OCI-LY7 (cell line): ENCODE measurements around the gene CALM3. TPM values are rescaled to one million over a fixed set of nuclear protein-coding genes. Genes with fewer than 3 reads are reported as not detected.

Experiments used
- BruUV-seq: library from RNA; stranded (reverse); fragments of 400-500 nt; replicated peaks from 2 replicates; lab custom pipeline; 2021; lab: Mats Ljungman, UMichigan
- CTCF ChIA-PET: fragments of 300-600 bp; sonication (Branson Sonifier 250); formaldehyde crosslinking; loops from one replicate; lab custom pipeline; 2022; ENCODE audit warnings: antibody characterized with exemption; ENCODE audit not compliant: unreplicated experiment; lab: Charles Lee
- POLR2A ChIA-PET: fragments of 300-600 bp; sonication (Branson Sonifier 250); formaldehyde crosslinking; loops from one replicate; lab custom pipeline; 2022; ENCODE audit warnings: antibody characterized with exemption; lab: Charles Lee
- DNase-seq: peaks from one replicate; pipeline ENCODE4 v3.0.0-alpha.2; 2015; ENCODE audit warnings: low spot score
- H2AFZ ChIP-seq: fragments of 200-600 bp; sonication (generic), shearing (Covaris generic); 2 replicates; pipeline ENCODE4 v1.6.1; 2014; ENCODE audit warnings: mild to moderate bottlenecking, antibody characterized with exemption, low read length, moderate library complexity
- H3K27ac ChIP-seq: fragments of 200-600 bp; sonication (generic); 2 replicates; pipeline ENCODE4 v1.5.1; 2014; ENCODE audit warnings: mixed run types, low read depth, mild to moderate bottlenecking, moderate library complexity, low read length, inconsistent platforms; ENCODE audit not compliant: poor library complexity, severe bottlenecking
- H3K36me3 ChIP-seq: fragments of 200-600 bp; sonication (generic); 2 replicates; pipeline ENCODE4 v1.6.1; 2014; ENCODE audit warnings: mild to moderate bottlenecking, antibody characterized with exemption, low read length, moderate library complexity, mixed read lengths; ENCODE audit not compliant: insufficient read depth
- H3K4me1 ChIP-seq: fragments of 200-600 bp; sonication (generic); 2 replicates; pipeline ENCODE4 v1.5.1; 2014; ENCODE audit warnings: mild to moderate bottlenecking, low read length; ENCODE audit not compliant: insufficient read depth, poor library complexity, severe bottlenecking
- H3K4me2 ChIP-seq: fragments of 200-600 bp; sonication (generic); 2 replicates; pipeline ENCODE4 v1.6.1; 2014; ENCODE audit warnings: mild to moderate bottlenecking, low read length
- H3K4me3 ChIP-seq: fragments of 200-600 bp; sonication (generic); 2 replicates; pipeline ENCODE4 v1.5.1; 2014; ENCODE audit warnings: mild to moderate bottlenecking, low read depth, low read length; ENCODE audit not compliant: poor library complexity, severe bottlenecking
- H3K79me2 ChIP-seq: fragments of 200-600 bp; sonication (generic); 2 replicates; pipeline ENCODE4 v1.6.1; 2016; ENCODE audit warnings: low read depth, mild to moderate bottlenecking, low read length, moderate library complexity, mixed read lengths; ENCODE audit not compliant: insufficient read depth
- H3K9me2 ChIP-seq: fragments of 200-600 bp; sonication (generic); 2 replicates; pipeline ENCODE4 v1.6.1; 2016; ENCODE audit warnings: mild to moderate bottlenecking, low read length, mixed read lengths; ENCODE audit not compliant: insufficient read depth
- H3K9me3 ChIP-seq: fragments of 200-600 bp; sonication (generic); 2 replicates; pipeline ENCODE4 v1.6.1; 2014; ENCODE audit warnings: mild to moderate bottlenecking, mixed run types, low read length, mixed read lengths
- H4K20me1 ChIP-seq: fragments of 200-600 bp; sonication (generic); 2 replicates; pipeline ENCODE4 v1.6.1; 2014; ENCODE audit warnings: mild to moderate bottlenecking, antibody characterized with exemption, low read length, moderate library complexity, mixed read lengths; ENCODE audit not compliant: insufficient read depth
- CTCF ChIP-seq: fragments of 200-600 bp; sonication (generic); conservative IDR thresholded peaks from 2 replicates; pipeline ENCODE4 v1.5.1; 2014; ENCODE audit warnings: mild to moderate bottlenecking, antibody characterized with exemption, low read length, moderate library complexity, mixed read lengths
- EZH2phosphoT487 ChIP-seq: fragments of 200-600 bp; sonication (generic); IDR thresholded peaks from 2 replicates; pipeline ENCODE4 v1.6.1; 2018; ENCODE audit warnings: low read depth, borderline replicate concordance, mild to moderate bottlenecking, mixed run types, antibody characterized with exemption, low read length, moderate library complexity, mixed read lengths
- intact Hi-C: fragments of 100-400 bp; cut with micrococcal nuclease; formaldehyde crosslinking; loops from one replicate; pipeline ENCODE4 v1.10.0; 2022; ENCODE audit not compliant: unreplicated experiment
- total RNA-seq, 2 experiments: library from RNA; depleted of rRNA in 1 of 2; stranded (reverse); fragments of >200 nt in 1 of 2; shearing (Covaris generic) in 1 of 2; gene quantifications; 2 replicates each; pipeline ENCODE4 v1.2.3, GENCODE V29; 2014 to 2022

CALM3 gene
- total RNA-seq, 2 experiments from 2014 or later = 175 to 198 TPM

- no TSS peak for BruUV-seq
- H3K79me2 ChIP-seq = no peaks in the 10 kb centered on the region
- H3K36me3 ChIP-seq = no peaks in the 10 kb centered on the region
- POLR2A ChIA-PET = no interaction called here
- CTCF ChIA-PET = no interaction called here
- H2AFZ ChIP-seq = no peak overlapping the region
- H3K9me3 ChIP-seq = no peaks in the 10 kb centered on the region
- intact Hi-C loops = no loop called here
- H3K4me3 ChIP-seq = no peak overlapping the region
- no peak for DNase-seq
- H3K27ac ChIP-seq = no peak overlapping the region
- no peaks in the 10 kb centered on the region for H3K4me1 ChIP-seq
- no peak overlapping the region for H3K4me2 ChIP-seq
- TF ChIP-seq EZH2phosphoT487 = no peak
- no peak for TF ChIP-seq CTCF
- H3K9me2 ChIP-seq = no peaks in the 10 kb centered on the region
- H4K20me1 ChIP-seq = no peaks in the 10 kb centered on the region
These were observed 45.3 kb downstream of the CALM3 start for GRCh38 chr19:46646402-46646801.

DNA sequence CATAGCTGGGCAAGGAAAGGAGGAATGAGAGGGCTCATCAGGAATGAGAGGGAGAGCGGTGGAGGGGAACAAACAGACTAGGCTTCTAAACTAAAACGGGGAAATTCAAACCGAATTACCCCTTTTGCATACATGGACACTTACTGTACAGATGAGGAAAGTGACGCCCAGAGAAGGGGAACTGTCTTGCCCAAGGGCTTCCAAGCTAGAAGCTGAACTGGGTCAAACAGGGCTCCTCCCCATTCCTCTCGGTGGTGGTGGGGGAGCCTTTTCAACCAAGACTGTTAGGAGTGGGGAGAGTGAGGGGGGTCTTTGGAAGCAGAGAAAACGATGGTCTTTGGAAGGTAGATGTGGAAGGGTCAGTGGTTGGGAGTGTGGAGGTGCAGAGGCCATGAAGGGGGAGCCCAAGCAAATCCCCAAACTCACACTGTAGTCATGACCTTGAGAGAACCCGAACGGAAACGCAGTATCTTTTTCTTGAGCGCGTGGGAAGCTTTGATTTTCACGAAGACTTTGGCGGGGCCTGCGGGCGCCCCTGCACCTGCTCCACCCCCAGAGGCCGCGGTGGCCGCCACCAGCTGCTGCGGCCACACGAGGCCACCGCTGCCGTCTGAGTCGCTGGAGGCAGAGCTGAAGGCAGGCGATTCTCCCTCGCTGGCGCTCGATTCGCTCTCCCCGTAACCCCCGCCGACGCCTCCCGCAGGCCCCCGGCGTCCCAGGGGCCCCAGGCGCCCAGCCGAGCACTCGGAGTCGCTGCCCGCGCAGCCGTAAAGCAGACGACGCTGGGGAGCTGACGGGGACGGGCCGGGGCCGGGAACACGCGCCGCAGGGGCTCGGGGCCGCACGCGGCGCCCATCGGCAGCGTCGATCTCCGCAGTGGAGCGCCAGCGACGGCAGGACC lies 47.2 kb downstream of the CALM3 start:
- POLR2A ChIA-PET = no interaction called here
- Histone ChIP-seq H3K4me3 (no peak overlapping the region), H3K9me3 (no peaks in the 10 kb centered on the region), H3K4me2 (no peak overlapping the region), H4K20me1 (no peaks in the 10 kb centered on the region), H3K4me1 (no peaks in the 10 kb centered on the region), H3K79me2 (no peaks in the 10 kb centered on the region), H3K27ac (no peak overlapping the region), H3K36me3 (no peaks in the 10 kb centered on the region), H3K9me2 (no peaks in the 10 kb centered on the region), H2AFZ (no peak overlapping the region)
- no TSS peak for BruUV-seq
- DNase-seq = no peak
- CTCF ChIA-PET = no interaction called here
- intact Hi-C loops = no loop called here
- TF ChIP-seq CTCF (no peak), EZH2phosphoT487 (no peak)
